Endothelial cell of umbilical vein (primary cell): ENCODE measurements around the gene ZNF618. TPM values are rescaled to one million over a fixed set of nuclear protein-coding genes. Genes with fewer than 3 reads are reported as not detected.

ENCODE experiments used
- BruUV-seq: library from RNA; stranded (reverse); fragments of 400-500 nt; replicated peaks from 2 replicates; lab custom pipeline; 2021; lab: Mats Ljungman, UMichigan
- CTCF ChIA-PET: fragments of 300-600, 350-600 bp; sonication (Branson Sonifier 250); formaldehyde crosslinking; loops from one replicate; lab custom pipeline; 2021; ENCODE audit warnings: antibody characterized with exemption, inconsistent platforms; lab: Charles Lee
- POLR2A ChIA-PET: fragments of 300-600, 350-600 bp; sonication (Branson Sonifier 250); formaldehyde crosslinking; loops from one replicate; lab custom pipeline; 2021; ENCODE audit warnings: antibody characterized with exemption, inconsistent platforms; lab: Charles Lee
- DNase-seq: peaks from one replicate; pipeline ENCODE4 v3.0.0-alpha.2; 2011; ENCODE audit warnings: low read depth, low spot score
- FAIRE-seq: peaks from 2 replicates; lab custom pipeline; 2011; peaks lifted over from hg19 to GRCh38; lab: Jason Lieb, UNC
- H2AFZ ChIP-seq: 2 replicates; pipeline ENCODE4 v1.6.0; 2012; ENCODE audit warnings: low read depth, low read length, control low read depth, inconsistent platforms
- H3K27ac ChIP-seq: 2 replicates; pipeline ENCODE4 v1.5.1; 2011; ENCODE audit warnings: low read depth, mild to moderate bottlenecking, control low read depth, low read length, moderate library complexity; ENCODE audit not compliant: insufficient read depth
- H3K27me3 ChIP-seq, 2 experiments: 2 replicates each; pipeline versions ENCODE4 v1.6.0 to v1.6.1; 2011; ENCODE audit warnings: low read length in 2 of 2, mixed read lengths in 1 of 2; ENCODE audit not compliant: control insufficient read depth in 2 of 2, insufficient read depth in 2 of 2
- H3K36me3 ChIP-seq, 2 experiments: 2 replicates in 1 of 2; 3 replicates in 1 of 2; pipeline ENCODE4 v1.5.1; 2011; ENCODE audit warnings: low read length in 2 of 2, mild to moderate bottlenecking in 1 of 2, moderate library complexity in 1 of 2; ENCODE audit not compliant: control insufficient read depth in 2 of 2, insufficient read depth in 2 of 2; ENCODE audit errors: extremely low read depth in 1 of 2
- H3K4me1 ChIP-seq: 3 replicates; pipeline ENCODE4 v1.5.1; 2011; ENCODE audit warnings: mild to moderate bottlenecking, low read length; ENCODE audit not compliant: control insufficient read depth, insufficient read depth; ENCODE audit errors: extremely low read depth
- H3K4me2 ChIP-seq: 2 replicates; pipeline ENCODE4 v1.6.1; 2011; ENCODE audit warnings: low read length, control low read depth, mixed read lengths; ENCODE audit not compliant: insufficient read depth
- H3K4me3 ChIP-seq, 3 experiments: fragments of 200-600 bp in 1 of 3; sonication (generic), shearing (Covaris generic) in 1 of 3; replicated peaks in 1 of 3; 2 replicates each; pipeline ENCODE4 v1.5.1; 2011 to 2016; ENCODE audit warnings: control low read depth in 3 of 3, low read length in 3 of 3, mild to moderate bottlenecking in 2 of 3, inconsistent platforms in 1 of 3, low read depth in 1 of 3, moderate library complexity in 1 of 3; ENCODE audit not compliant: insufficient read depth in 1 of 3
- H3K79me2 ChIP-seq: 2 replicates; pipeline ENCODE4 v1.6.0; 2012; ENCODE audit warnings: low read length, inconsistent platforms; ENCODE audit not compliant: control insufficient read depth, insufficient read depth
- H3K9ac ChIP-seq: replicated peaks from 2 replicates; pipeline ENCODE3; 2011; ENCODE audit warnings: low read length, control low read depth; ENCODE audit not compliant: insufficient read depth; ENCODE audit errors: extremely low read depth
- H3K9me1 ChIP-seq: replicated peaks from 3 replicates; pipeline ENCODE4 v1.6.0; 2011; ENCODE audit warnings: mild to moderate bottlenecking, low read length; ENCODE audit not compliant: control insufficient read depth, insufficient read depth; ENCODE audit errors: extremely low read depth
- H3K9me3 ChIP-seq: replicated peaks from 2 replicates; pipeline ENCODE4 v1.5.1; 2012; ENCODE audit warnings: low read length, inconsistent platforms; ENCODE audit not compliant: control insufficient read depth, insufficient read depth
- H4K20me1 ChIP-seq: replicated peaks from 2 replicates; pipeline ENCODE3; 2011; ENCODE audit warnings: mild to moderate bottlenecking, low read length; ENCODE audit not compliant: control insufficient read depth, insufficient read depth; ENCODE audit errors: extremely low read depth
- CTCF ChIP-seq, 2 donors: IDR thresholded peaks; 1 replicate in 1 of 2; 2 replicates in 1 of 2; pipeline ENCODE4 v1.5.1; 2011; ENCODE audit warnings: low read length in 2 of 2, mild to moderate bottlenecking in 2 of 2, moderate library complexity in 2 of 2, control low read depth in 1 of 2, inconsistent platforms in 1 of 2, low read depth in 1 of 2; ENCODE audit not compliant: insufficient read depth in 1 of 2; ENCODE audit errors: extremely low read depth in 1 of 2
- GATA2 ChIP-seq: IDR thresholded peaks from 2 replicates; pipeline ENCODE4 v1.7.0; 2011; ENCODE audit warnings: low read depth, mild to moderate bottlenecking, moderate library complexity, mixed read lengths, low read length; ENCODE audit not compliant: insufficient read length, insufficient read depth
- JUN ChIP-seq: IDR thresholded peaks from 2 replicates; pipeline ENCODE4 v1.6.1; 2011; ENCODE audit warnings: borderline replicate concordance, low read depth; ENCODE audit not compliant: insufficient read length, insufficient read depth
- POLR2A ChIP-seq: IDR thresholded peaks from 2 replicates; pipeline ENCODE4 v1.6.1; 2012; ENCODE audit warnings: low read depth, mild to moderate bottlenecking, control low read depth, low read length
- dilution Hi-C: fragments of 300-500 bp; cut with MboI; formaldehyde crosslinking; loops from one replicate; pipeline ENCODE4 v1.15.0; 2019; ENCODE audit warnings: low sequenced_read_pairs; ENCODE audit not compliant: extremely low pct_ligation_motif_present
- intact Hi-C: fragments of 100-400 bp; cut with micrococcal nuclease; formaldehyde crosslinking; loops from one replicate; pipeline ENCODE4 v1.10.0; 2022
- polyA plus RNA-seq, 4 experiments: library from polyadenylated mRNA; depleted of rRNA in 3 of 4; stranded (reverse) in 3 of 4; unstranded in 1 of 4; fragments of >200 nt; gene quantifications; 2 replicates each; pipeline versions ENCODE4 v1.2.1 to v1.2.3, GENCODE V29; 2011 to 2012; ENCODE audit warnings: missing spikeins in 1 of 4
- total RNA-seq: library from RNA; stranded (reverse); gene quantifications from 2 replicates; pipeline ENCODE4 v1.2.3, GENCODE V29; 2021
- TF ChIP-seq, protein P1 (sequence below): IDR thresholded peaks from 2 replicates; pipeline ENCODE4 v1.6.1; 2011; ENCODE audit not compliant: insufficient read depth, insufficient read length

ZNF618 gene
- total and polyA plus RNA-seq, 2 donors (not counting 3 experiments of a cell fraction or from before 2014, with no cell fraction given) = 22.6 to 80.3 TPM

GRCh38 chr9:114005371-114006154 lies 129.5 kb downstream of the ZNF618 start:
- no peaks in the 10 kb centered on the region for H3K27me3 ChIP-seq
- H3K4me3 ChIP-seq = no peak overlapping the region
- H3K9me3 ChIP-seq = no peaks in the 10 kb centered on the region
- peaks cover 21 to 50% of the 10 kb centered on the region in 2 experiments for H3K36me3 ChIP-seq
- TF ChIP-seq CTCF (IDR thresholded peaks at IDR 0.05; ENCODE audit: extremely low read depth in 1 of 2, insufficient read depth in 1 of 2, low read depth in 1 of 2, low read length in 2 of 2) = no peak
- TF ChIP-seq GATA2 = no peak
- no peak for TF ChIP-seq POLR2A
- TF ChIP-seq JUN = no peak
- TF ChIP-seq, protein P1, sequence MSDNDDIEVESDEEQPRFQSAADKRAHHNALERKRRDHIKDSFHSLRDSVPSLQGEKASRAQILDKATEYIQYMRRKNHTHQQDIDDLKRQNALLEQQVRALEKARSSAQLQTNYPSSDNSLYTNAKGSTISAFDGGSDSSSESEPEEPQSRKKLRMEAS = no peak
- no peaks in the 10 kb centered on the region for H3K9me1 ChIP-seq
- no peak overlapping the region for H3K27ac ChIP-seq
- H3K4me1 ChIP-seq = peaks cover 24% of the 10 kb centered on the region
- H3K79me2 ChIP-seq = no peaks in the 10 kb centered on the region
- ChIA-PET CTCF (interaction anchor here (0.8 kb wide), 1 partner anchor 11 kb away, joined by 3 read pairs; no protein-coding TSS in a partner anchor), POLR2A (interaction anchor here (0.5 kb wide), 1 partner anchor 50 kb away, joined by 8 read pairs; no protein-coding TSS in a partner anchor)
- dilution Hi-C loops = no loop called here
- DNase-seq (no peak), FAIRE-seq (no peak)
- no peak overlapping the region for H3K9ac ChIP-seq
- no peak overlapping the region for H3K4me2 ChIP-seq
- no peaks in the 10 kb centered on the region for H4K20me1 ChIP-seq
- intact Hi-C loops = no loop called here
- no TSS peak for BruUV-seq
- H2AFZ ChIP-seq = no peak overlapping the region
